Colon (tissue), 2 donors: Measurements from ENCODE around the gene ODC1.
"Not testable (repeated sequence)": the region's sequence is repeated elsewhere in the genome, so short reads cannot be mapped to it uniquely, and the experiment has no call there.

Experiments used
- FAIRE-seq: peaks from 2 replicates; lab custom pipeline; 2012; peaks lifted over from hg19 to GRCh38; lab: Jason Lieb, UNC
- donor health status: control.
- donor health status: control.

The ODC1 gene

GRCh38 chr2:10447895-10448575 lies at the start of gene ODC1:
ODC1 (minus strand) TSS chr2:10448327; CDS start chr2:10445032, 3,295 bp downstream.
- no peak for FAIRE-seq

GRCh38 chr2:10497797-10498251 lies 49.7 kb upstream of the ODC1 start:
- no peak for FAIRE-seq

GRCh38 chr2:10495988-10496313 lies 47.8 kb upstream of the ODC1 start:
- no peak for FAIRE-seq

GRCh38 chr2:10495311-10495987 lies 47.3 kb upstream of the ODC1 start:
- FAIRE-seq: no peak

GRCh38 chr2:10494351-10495066 lies 46.4 kb upstream of the ODC1 start:
- FAIRE-seq: no peak

GRCh38 chr2:10493634-10494281 lies 45.6 kb upstream of the ODC1 start:
- FAIRE-seq: no peak

- FAIRE-seq: no peak
These were observed 45.0 kb upstream of the ODC1 start for GRCh38 chr2:10493075-10493633.

- no peak for FAIRE-seq
These were observed 42.7 kb upstream of the ODC1 start for GRCh38 chr2:10490806-10491291.

- FAIRE-seq: no peak
These were observed 41.9 kb upstream of the ODC1 start for GRCh38 chr2:10489842-10490555.

- not testable (repeated sequence) for FAIRE-seq
These were observed 40.0 kb upstream of the ODC1 start for GRCh38 chr2:10488142-10488541.

GRCh38 chr2:10487741-10488104 lies 39.6 kb upstream of the ODC1 start:
- not testable (repeated sequence) for FAIRE-seq

- no peak for FAIRE-seq
These were observed 39.1 kb upstream of the ODC1 start for GRCh38 chr2:10487081-10487740.

- FAIRE-seq: no peak
These were observed 38.5 kb upstream of the ODC1 start for GRCh38 chr2:10486601-10487079.

GRCh38 chr2:10486091-10486490 lies 38.0 kb upstream of the ODC1 start:
- no peak for FAIRE-seq

- FAIRE-seq: no peak
These were observed 34.8 kb upstream of the ODC1 start for GRCh38 chr2:10482913-10483312.

- no peak for FAIRE-seq
These were observed 34.3 kb upstream of the ODC1 start for GRCh38 chr2:10482460-10482859.

GRCh38 chr2:10481666-10482157 lies 33.6 kb upstream of the ODC1 start:
- no peak for FAIRE-seq

GRCh38 chr2:10481055-10481665 lies 33.0 kb upstream of the ODC1 start:
- FAIRE-seq: no peak

GRCh38 chr2:10480359-10480949 lies 32.3 kb upstream of the ODC1 start:
- FAIRE-seq: no peak

- FAIRE-seq: no peak
These were observed 30.8 kb upstream of the ODC1 start for GRCh38 chr2:10478916-10479315.
